Endometrium (tissue), 2 donors: ENCODE data around the gene RPL12.

Source experiments
- FAIRE-seq: peaks from 2 replicates; lab custom pipeline; 2012; peaks lifted over from hg19 to GRCh38; lab: Jason Lieb, UNC
- donor health status: control.
- donor health status: control.

Gene RPL12

DNA sequence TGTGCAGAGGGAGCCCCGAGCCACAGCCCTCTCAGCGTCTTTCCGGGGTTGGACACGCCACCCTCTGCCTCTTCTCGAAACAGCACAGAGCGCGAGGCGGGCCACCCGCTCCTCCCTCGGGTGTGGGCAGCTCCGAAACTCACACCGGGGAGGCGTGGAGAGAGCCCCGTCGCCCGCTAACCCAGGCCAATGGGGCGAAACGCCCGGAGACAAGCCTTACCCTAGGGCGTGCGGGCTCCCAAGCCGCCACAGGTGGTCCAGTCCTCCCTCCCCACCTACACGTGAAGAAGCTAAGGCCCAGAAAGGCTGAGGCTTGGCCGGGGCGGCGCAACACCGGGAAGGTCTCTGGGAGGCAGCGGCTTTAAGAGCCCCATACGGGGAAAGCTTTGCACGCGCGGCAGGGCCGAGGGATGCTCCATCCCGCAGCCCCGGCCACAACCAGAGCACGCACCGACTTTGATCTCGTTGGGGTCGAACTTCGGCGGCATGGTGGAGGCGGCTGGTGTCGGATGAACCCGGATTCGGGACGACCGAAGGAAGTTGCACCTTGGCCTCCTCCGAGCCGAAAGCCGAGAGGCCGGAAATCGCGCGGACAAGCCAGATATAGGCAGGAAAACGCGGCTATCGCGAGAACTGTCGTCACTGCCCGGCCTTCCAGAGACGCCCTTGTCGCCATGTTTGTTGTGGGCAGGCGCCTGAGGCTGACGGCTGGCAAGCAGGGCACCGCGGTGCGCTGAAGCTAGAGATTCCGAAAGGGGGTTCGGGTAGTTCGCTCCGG, at the start of gene RPL12, which contains the start of gene LRSAM1:
Gene RPL12, minus strand, starts transcription at position 577 of the 778 bp plus-strand sequence. Its CDS starts 89 bp downstream, at position 488.
Gene LRSAM1, plus strand, starts transcription at position 681 of the 778 bp plus-strand sequence. CDS start 3,018 bp downstream, outside the sequence.
- no peak for FAIRE-seq

GRCh38 chr9:127500862-127501261, 49.7 kb upstream of the RPL12 start:
- FAIRE-seq, result no peak

GRCh38 chr9:127500399-127500798, 49.2 kb upstream of the RPL12 start:
- FAIRE-seq, result no peak

DNA sequence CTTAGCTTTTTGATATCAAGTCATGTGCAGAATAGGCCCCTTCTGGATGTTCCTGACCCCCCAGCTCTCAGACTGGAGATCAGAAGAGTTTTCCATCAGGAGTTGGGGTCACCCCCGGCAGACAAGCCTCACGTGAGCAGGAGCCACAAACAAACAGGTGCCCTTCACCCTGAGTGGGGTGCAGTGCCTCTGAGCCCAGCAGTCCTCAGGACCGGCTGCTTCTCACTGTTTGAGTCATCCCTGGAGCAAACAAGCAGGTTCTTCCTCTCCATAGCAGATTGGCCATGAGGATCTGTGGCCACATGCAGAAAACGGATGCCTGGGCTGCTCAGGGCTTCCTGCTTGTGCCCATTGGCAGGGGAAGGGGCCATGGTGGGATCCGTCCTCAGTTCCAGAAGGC, 47.1 kb upstream of the RPL12 start:
- FAIRE-seq, result no peak

DNA sequence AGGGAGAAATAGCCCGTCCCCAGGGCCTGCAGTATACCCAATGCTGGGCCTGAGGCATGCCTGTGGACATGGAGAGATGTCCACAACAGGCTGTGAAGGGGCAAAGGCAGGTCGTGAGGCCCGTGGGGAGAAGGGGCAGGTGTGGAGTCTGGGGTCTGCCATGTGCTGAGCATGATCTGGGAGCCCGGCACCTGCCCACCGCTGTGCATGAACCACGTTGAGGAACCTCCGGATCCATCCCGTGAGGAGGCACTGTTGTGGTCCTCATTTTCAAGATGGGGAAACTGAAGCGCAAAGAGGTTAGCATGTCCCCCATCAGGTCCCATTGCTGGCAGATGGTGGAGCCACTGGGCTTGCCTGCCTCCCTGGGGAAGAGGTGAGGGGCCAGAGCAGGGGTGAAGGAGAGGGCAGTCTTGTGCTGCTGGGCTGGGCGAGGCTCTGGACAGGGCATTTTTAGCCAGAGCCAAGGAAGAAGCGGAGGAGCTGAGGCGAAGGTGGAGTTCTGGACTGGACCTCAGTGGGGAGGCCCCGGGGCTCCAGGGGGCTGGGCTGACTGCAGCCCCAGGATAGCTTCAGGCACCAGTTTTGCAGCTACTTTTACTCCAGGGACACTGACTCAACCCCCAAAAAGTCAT, 46.6 kb upstream of the RPL12 start:
- no peak for FAIRE-seq

GRCh38 chr9:127496974-127497373, 45.8 kb upstream of the RPL12 start:
- no peak for FAIRE-seq

- no peak for FAIRE-seq
Measured at GRCh38 chr9:127495884-127496555, 44.8 kb upstream of the RPL12 start.

DNA sequence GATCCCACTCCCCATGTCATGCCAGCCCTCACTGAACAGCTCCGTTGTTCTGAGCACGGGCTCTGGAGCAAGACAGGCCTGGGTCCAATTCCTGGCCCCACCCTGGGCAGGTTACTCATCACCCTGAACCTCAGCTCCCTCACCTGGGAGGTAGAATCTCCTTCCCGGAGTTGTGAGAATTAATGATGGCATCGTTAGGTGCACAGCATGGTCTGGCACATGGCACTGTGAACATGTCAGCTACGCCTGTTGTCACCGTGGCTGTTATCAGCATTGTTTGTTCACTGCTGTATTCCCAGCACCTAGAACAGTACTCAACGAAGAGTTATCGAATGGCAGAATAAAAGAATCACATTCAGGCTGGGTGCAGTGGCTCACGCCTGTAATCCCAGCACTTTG, 43.1 kb upstream of the RPL12 start:
- FAIRE-seq, result no peak

- no peak for FAIRE-seq
Measured at GRCh38 chr9:127493592-127494303, 42.5 kb upstream of the RPL12 start.

DNA sequence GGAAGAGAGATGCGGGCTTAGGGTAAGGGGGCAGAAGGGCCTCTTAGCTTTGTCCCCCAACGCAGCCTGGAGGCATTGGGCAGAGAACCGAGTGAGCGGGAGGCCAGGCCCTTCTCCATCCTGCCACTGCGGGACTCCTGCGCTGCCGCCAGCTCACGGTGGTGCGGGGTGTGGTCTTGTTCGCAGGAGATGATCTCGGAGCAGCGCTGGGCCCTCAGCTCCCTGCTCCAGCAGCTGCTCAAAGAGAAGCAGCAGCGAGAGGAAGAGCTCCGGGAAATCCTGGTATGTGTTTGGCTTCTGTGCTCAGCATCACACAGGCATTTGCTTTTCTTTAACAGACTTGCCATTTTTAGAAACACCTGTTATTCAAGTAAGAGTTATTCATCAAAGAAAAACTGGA, 41.4 kb upstream of the RPL12 start:
- FAIRE-seq, result no peak

- FAIRE-seq, result no peak
Measured at GRCh38 chr9:127491516-127491915, 40.3 kb upstream of the RPL12 start.

- no peak for FAIRE-seq
Measured at GRCh38 chr9:127490535-127491230, 39.5 kb upstream of the RPL12 start.

DNA sequence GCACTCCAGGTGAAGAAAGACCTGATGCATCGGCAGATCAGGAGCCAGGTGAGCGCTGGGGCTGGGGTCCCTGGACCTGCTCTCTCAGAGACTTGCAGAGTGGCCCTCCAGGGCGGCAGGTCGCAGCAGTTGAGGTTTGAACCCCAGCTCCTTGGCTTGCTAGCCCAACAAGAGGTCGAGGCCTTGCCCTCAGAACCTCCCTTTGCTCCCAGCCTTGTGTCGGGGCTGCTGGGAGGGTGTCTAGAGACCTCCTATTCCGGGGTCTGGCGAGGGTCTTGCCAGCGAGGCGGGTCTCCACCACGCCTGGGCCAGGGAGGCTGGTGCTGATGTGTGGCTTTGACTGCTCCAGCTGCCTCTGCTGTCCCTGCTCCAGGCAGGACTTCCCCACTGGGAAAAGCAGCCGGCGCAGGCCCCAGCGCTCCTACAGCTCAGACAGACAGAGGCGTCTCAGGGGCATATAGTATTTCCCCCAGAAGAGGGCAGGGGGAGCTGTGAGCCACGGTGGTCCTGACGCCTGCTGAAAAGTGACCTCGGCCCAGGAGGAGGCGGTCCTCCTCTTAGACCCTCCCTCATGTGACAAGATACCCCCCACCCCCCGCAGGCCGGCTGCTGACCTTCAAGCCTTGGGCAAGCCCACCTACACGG, 38.4 kb upstream of the RPL12 start:
- no peak for FAIRE-seq

DNA sequence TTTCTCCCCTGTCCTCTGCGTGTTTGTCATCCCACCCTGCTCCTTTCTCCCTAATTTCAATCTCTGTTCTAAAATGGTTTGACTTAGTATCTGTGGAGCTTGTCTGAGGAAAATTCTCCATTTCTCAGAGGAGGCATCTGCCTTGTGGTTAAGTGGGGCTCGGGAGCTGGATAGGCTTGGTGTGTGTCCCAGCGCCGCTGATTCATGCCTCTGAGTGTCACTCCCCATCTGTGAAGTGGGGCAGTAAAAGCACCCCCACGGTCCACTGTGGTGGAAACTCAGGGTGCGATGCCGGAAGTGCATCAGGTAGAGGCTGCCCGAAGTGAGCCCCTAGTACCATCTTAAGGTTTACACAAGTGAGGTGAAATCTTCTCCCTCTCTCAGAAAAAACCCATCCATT, 37.7 kb upstream of the RPL12 start:
- no peak for FAIRE-seq

GRCh38 chr9:127485995-127486394, 34.8 kb upstream of the RPL12 start:
- no peak for FAIRE-seq

DNA sequence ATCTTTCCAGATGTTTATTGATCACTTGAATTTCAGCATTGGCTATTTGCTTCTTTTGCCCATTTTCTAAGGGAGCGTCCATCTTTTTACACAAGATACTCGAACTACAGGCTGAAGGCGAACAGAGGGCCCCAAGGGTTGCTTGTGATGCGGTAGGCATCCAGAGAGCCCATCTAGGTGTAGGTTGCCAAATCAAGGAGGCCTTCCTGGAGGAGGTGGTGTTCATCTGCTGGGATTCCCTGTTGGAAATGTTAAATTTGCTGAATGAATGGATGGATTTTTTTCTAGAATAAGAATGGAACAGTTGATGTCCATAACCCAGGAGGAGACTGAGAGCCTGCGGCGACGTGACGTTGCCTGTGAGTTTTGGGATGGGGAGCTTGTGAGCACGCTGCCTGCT, 31.5 kb upstream of the RPL12 start:
- FAIRE-seq, result no peak

- FAIRE-seq, result no peak
Measured at GRCh38 chr9:127479507-127480081, 28.4 kb upstream of the RPL12 start.

DNA sequence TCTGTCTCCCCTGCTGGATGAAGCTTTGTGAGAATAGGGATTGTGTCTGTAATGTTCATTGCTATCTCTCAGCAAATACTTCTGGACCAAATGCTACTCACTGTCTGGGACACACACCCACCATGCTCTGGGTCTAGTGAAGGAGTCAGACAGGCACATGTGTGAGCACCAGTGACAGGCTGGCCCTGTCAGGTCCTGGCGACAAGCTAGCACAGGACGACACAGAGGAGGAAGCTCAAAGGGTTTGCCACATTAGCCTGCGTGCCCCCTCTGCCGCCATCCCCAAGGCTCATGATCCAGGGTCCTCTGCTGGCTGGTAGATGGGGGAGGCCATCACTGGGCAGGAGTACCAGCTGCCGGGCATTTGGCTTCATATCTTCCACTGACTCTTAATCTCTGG, 23.4 kb upstream of the RPL12 start:
- FAIRE-seq, result no peak

DNA sequence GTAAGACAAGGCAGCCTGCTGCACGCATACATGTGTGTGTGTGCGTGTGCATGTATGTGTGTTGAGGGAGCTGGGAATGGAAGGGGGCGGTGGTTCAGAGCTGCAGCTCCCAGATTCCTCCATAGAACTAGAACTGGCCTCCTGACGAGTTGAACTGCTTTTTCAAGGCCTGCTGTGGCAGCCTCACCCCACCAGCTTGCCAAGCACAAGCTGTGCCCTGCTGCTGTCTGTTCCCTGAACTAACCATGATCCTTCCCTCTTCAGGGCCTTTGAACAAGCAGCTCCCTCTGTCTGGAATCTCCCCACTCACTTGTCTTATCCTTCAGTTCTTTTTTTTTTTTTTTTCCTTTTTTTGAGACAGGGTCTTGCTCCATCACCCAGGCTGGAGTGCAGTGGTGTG, 22.7 kb upstream of the RPL12 start:
- FAIRE-seq, result no peak

DNA sequence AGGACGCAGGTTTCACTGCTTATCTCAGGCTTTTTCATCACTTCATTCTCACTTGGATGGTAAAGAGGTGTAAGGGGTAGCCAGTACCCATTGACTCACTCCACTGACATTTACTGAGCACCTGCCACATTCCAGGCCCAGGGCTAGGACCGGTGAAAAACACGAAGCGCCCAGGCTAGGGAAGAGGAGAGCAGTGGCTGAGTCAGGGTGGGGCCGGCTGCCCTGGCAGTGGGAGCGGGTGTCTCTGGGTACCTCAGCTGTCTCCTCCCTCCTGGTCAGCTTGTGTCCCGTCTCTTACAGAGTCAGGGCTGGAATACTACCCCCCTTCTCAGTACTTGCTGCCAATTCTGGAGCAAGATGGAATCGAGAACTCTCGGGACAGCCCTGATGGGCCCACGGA, 22.3 kb upstream of the RPL12 start:
- FAIRE-seq, result no peak

DNA sequence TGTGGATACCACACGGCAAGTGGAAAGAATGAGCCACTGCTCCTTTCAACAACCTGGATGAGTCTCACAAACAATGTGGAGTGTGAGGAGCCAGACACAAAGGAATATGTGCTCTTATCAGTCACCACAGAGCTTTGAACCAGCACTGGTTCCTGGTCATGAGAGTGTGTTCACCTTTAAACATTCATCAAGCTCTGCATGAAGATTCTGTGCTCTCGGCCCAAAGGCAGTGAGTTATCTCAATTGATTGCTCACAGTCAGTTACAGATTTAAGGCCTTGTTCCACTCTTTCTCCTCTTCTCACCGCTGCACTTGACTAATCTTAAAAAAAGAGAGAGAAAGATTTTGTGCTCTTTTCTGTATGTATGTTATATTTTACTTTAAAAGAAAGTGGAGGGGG, 19.5 kb upstream of the RPL12 start:
- FAIRE-seq, result no peak
